NAMALWA (cell line): ENCODE measurements around the gene BACE1-AS.
"Not testable (repeated sequence)": the region's sequence is repeated elsewhere in the genome, so short reads cannot be mapped to it uniquely, and the experiment has no call there.

Experiments used
- DNase-seq: peaks from one replicate; pipeline ENCODE4 v3.0.0-alpha.2; 2015; ENCODE audit warnings: low spot score

BACE1-AS gene

DNA sequence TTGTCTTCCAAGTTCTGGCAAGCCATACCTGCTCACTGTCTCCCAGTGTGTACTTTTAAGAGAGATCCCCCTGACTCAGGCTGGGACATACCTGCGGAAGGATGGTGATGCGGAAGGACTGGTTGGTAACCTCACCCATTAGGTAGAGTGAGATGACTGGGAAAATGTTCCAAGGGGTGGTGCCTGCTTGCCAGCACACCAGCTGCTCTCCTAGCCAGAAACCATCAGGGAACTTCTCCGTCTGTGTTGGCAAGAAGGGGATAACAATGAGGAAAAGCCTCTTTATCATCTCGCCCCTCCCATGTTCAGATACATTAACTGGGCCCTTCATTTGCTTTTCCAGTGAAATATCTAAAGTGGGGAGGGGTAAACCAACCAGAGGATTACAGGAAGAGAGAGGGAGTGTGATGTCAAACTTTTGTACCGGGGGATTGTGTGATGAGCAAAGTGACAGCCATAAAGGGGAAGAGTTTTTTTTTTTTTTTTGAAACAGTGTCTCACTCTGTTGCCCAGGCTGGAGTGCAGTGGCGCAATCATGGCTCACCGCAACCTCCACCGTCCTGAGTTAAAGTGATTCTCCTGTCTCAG, at the start of gene BACE1-AS:
TSS of gene BACE1-AS (plus strand) at position 538 of the 588 bp plus-strand sequence.
- no peak for DNase-seq

DNA sequence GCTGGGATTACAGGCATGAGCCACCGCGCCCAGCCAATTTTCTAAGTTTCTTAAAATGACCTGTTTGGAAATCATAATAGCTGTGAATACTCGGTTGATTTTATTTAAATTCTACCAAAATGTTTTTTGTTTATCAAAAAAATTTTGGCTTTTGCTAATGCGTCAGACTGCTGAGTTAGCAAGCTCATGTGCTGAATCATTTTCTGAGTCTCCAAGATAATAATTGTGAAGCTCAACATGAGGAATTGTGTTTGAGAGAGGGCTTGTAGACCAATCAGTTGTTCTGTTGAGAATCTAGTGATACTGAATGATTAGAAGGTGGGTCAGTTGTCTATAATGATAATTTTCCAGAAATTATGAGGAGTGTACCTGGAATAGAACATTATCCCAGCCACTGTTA, 42.8 kb upstream of the BACE1-AS start:
- no peak for DNase-seq

DNA sequence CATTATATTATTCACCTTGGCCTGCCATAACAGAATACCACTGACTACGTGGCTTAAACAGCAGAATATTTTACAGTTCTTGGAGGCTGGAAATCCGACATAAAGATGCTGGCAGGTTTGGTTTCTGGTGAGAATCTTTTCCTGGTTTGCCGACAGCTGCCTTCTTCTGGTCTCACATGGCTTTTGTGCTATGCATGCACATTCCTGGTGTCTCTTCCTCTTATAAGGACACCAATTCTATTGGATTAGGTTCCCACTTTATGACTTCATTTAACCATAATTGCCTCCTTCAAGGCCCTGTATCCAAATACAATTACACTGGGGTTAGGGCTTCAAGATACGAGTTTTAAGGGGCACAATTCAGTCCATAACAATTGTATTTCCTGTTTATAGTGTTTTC, 41.6 kb upstream of the BACE1-AS start:
- no peak for DNase-seq

- DNase-seq, result peak; percentile 11
Measured at GRCh38 chr11:117251506-117251905, 39.6 kb upstream of the BACE1-AS start.

- no peak for DNase-seq
Measured at GRCh38 chr11:117255966-117256365, 35.2 kb upstream of the BACE1-AS start.

DNA sequence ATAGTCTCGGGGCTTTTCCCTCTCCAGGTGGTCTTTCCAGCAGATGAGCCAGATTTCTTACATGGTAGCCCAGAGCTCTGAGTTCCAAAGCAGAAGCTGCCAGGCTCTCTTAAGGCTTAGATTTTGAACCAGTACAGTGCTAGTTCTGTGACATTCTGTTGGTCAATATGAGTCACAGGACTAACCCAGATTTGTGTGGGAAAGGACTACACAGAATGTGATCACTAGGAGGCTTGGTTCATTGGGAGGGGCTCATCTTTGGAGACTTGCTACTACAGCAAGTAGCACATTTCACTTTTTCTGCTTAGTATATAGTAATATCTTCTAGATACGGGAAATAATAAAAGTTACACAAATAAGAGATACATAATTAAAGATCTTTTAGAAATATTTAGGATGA, 34.6 kb upstream of the BACE1-AS start:
- DNase-seq, result no peak

DNA sequence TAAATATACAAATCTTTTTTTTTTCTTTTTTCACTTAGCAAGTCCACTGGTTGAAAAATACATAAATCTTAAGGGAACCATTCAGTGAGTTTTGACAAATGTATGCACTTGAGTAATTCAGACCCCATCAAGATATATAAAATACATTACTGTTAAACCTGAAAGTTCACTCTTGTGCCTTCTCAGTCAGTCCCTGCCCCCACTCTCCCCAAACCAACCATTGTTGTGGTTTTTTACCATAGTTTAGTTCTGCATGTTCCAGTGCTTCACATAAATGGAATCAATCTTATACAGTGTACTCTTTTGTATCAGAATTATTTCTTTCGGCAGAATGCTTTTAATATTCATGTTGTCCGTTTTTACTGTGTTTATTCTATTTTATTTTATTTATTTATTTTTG, 32.6 kb upstream of the BACE1-AS start:
- no peak for DNase-seq

GRCh38 chr11:117259417-117259816, 31.7 kb upstream of the BACE1-AS start:
- no peak for DNase-seq

GRCh38 chr11:117264624-117265323, 26.4 kb upstream of the BACE1-AS start:
- DNase-seq, result not testable (repeated sequence)

DNA sequence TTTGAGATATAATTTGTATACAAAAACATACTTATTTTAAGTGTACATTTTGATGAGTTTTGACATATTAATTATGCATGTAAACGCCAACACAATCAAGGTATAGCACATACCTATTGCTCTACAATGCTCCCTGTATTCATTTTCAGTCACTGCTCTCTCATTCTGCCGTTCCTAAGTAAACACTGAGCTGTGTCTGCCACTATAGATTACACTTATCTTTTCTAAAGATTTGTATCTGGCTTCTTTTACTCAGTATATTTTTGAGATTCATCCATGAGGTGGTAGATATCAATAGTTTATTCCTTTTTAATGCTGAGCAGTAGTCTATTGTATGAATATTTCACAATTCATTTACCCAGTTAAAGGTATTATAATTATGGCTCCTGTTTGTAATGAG, 25.4 kb upstream of the BACE1-AS start:
- no peak for DNase-seq

- no peak for DNase-seq
Measured at GRCh38 chr11:117269856-117270255, 21.3 kb upstream of the BACE1-AS start.

GRCh38 chr11:117271208-117271607, 19.9 kb upstream of the BACE1-AS start:
- no peak for DNase-seq

DNA sequence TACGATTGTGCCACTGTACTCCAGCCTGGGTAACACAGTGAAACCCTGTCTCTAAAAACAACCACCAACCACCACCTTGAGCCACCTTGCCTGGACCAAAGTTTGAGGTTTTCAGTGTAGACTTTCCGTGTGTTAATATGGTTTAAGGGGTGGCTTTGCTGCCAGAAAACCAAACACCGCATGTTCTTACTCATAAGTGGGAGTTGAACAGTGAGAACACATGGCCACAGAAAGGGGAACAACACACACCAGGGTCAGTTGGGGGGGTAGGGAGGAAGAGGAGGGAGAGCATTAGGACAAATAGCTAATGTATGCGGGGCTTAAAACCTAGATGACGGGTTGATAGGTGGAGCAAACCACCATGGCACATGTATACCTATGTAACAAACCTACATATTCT, 19.0 kb upstream of the BACE1-AS start:
- not testable (repeated sequence) for DNase-seq

- DNase-seq, result no peak
Measured at GRCh38 chr11:117273550-117274289, 17.4 kb upstream of the BACE1-AS start.

GRCh38 chr11:117278347-117278746, 12.8 kb upstream of the BACE1-AS start:
- DNase-seq, result no peak

DNA sequence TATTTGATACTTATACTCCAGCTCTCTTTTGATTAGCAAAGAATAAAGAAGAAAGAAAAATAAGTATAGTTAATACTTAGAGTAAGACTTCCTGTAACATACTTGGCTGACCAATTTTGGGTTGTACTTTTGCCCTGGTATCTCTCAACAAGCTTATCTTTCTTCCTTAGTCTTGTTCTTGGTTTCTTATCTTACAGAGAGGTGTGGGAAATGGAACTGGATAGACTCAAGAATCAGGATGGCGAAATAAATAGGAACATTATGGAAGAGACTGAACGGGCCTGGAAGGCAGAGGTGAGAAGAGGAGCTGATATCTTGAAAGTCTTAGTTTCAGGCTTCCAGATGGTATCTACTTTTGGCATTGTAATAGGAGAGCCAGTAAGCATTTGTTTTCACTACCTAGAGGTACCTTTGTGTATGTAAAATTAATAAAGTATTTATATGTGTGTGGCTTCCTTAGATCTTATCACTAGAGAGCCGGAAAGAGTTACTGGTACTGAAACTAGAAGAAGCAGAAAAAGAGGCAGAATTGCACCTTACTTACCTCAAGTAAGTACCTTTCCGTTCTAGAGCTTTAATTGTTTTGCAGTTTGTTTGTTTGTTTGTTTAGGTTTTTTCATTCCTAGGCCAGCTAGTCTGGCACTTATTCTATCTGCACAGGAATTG, 11.3 kb upstream of the BACE1-AS start:
- no peak for DNase-seq

DNA sequence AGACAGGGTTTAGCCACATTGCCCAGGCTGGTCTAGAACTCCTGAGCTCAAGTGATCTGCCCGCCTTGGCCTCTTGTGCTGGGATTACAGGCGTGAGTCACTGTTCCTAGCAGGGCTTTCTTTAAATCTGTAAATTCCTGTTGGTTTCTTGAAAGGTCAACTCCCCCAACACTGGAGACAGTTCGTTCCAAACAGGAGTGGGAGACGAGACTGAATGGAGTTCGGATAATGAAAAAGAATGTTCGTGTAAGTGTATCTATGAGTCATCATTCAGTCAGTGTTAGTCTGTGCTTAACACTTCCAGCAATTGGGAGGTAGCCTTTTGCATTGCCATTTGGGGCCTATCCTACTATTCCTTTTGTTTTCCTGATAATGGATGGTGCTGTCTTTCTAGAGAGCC, 10.0 kb upstream of the BACE1-AS start:
- no peak for DNase-seq

- DNase-seq, result no peak
Measured at GRCh38 chr11:117281869-117282268, 9.3 kb upstream of the BACE1-AS start.

DNA sequence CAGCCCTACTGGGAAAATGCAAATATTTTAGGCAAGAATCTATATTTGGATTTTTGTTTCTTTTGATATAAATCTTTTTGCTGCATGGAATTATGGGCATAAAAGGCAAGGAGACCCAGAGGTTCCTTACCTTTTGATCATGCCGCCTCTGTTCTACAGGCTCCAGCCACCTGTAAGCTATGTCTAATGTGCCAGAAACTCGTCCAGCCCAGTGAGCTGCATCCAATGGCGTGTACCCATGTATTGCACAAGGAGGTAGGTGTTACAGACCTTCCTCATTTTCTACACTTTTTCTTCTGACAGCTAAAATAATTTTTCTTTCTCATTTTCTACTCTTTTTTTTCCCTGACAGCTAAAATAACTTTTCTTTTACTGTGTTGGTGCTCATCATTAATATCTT, 8.2 kb upstream of the BACE1-AS start:
- DNase-seq, result no peak

- DNase-seq, result no peak
Measured at GRCh38 chr11:117284053-117284452, 7.1 kb upstream of the BACE1-AS start.

- no peak for DNase-seq
Measured at GRCh38 chr11:117286588-117286987, 4.6 kb upstream of the BACE1-AS start.

DNA sequence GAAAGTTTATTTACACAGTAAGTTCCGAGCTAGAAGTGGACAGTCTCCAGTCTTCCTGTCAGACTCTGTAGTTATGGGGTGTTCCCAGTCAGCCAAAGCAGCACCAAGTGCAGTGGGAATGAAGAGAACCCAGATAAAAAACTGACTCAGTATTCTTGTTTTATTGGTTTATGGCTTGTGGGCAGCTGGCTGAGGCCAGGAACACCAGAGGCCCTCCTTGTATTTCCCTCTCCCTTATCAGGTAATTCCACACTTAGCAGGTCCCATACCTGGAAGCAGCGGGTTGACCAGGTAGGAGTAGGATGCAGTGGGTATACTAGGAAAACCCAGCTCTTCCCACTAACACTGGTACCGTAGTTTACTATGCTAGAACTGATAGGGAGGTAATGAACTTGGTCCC, 3.5 kb upstream of the BACE1-AS start:
- no peak for DNase-seq

GRCh38 chr11:117289795-117290194, 1.4 kb upstream of the BACE1-AS start:
- DNase-seq, result no peak
